ENCODE measurements around the gene ITGA2.

ITGA2 gene

GRCh38 chr5:53133020-53133419 is 143.9 kb downstream of the ITGA2 start:
- H3K9me2 ChIP-seq (replicated peaks; ENCODE audit: insufficient read depth, low read length): no peaks in the 10 kb centered on the region
- H3K9ac ChIP-seq (ENCODE audit: low read length): no peak overlapping the region
- H3K27me3 ChIP-seq (ENCODE audit: low read length): no peaks in the 10 kb centered on the region
- no peak overlapping the region for H3K4me3 ChIP-seq (ENCODE audit: insufficient read depth, low read length, poor library complexity, severe bottlenecking)
- TF ChIP-seq EZH2phosphoT487 (conservative IDR thresholded peaks at IDR 0.05; ENCODE audit: low read length): no peak
- no peak for TF ChIP-seq CTCF (IDR thresholded peaks at IDR 0.05; ENCODE audit: insufficient read depth, low read length, poor library complexity, severe bottlenecking)
- no peaks in the 10 kb centered on the region for H3K79me2 ChIP-seq (ENCODE audit: insufficient read depth, low read length)
- H3K9me3 ChIP-seq (ENCODE audit: insufficient read depth, low read length): no peaks in the 10 kb centered on the region
- no peak overlapping the region for H2AFZ ChIP-seq (ENCODE audit: low read depth, low read length, severe bottlenecking)
- no peaks in the 10 kb centered on the region for H3K36me3 ChIP-seq (ENCODE audit: low read length)
- no peak overlapping the region for H3K4me2 ChIP-seq (ENCODE audit: low read depth, low read length, poor library complexity, severe bottlenecking)
- no peaks in the 10 kb centered on the region for H3F3A ChIP-seq (ENCODE audit: insufficient read depth)
- H4K20me1 ChIP-seq (ENCODE audit: low read depth, low read length): no peaks in the 10 kb centered on the region
- no peak overlapping the region for H3K27ac ChIP-seq (ENCODE audit: low read depth, low read length)
